IPS-20b (cell line): ENCODE data around the gene STAT4.

ENCODE experiments used
- H3K27ac ChIP-seq: one replicate; pipeline ENCODE4 v1.5.1; 2013; ENCODE audit warnings: low read length
- H3K27me3 ChIP-seq: 2 replicates; pipeline ENCODE4 v1.6.1; 2013; ENCODE audit warnings: mild to moderate bottlenecking, low read length, inconsistent platforms; ENCODE audit not compliant: insufficient read depth
- H3K36me3 ChIP-seq: 2 replicates; pipeline ENCODE4 v1.6.1; 2013; ENCODE audit warnings: low read depth, mild to moderate bottlenecking, inconsistent platforms, low read length, moderate library complexity; ENCODE audit not compliant: insufficient read depth
- H3K4me1 ChIP-seq: 2 replicates; pipeline ENCODE4 v1.6.1; 2013; ENCODE audit warnings: mild to moderate bottlenecking, control low read depth, inconsistent platforms, low read length, moderate library complexity; ENCODE audit not compliant: insufficient read depth
- H3K4me3 ChIP-seq: 2 replicates; pipeline ENCODE4 v1.5.1; 2013; ENCODE audit warnings: mild to moderate bottlenecking, low read length, inconsistent platforms
- H3K9ac ChIP-seq: 2 replicates; pipeline ENCODE4 v1.6.1; 2013; ENCODE audit warnings: low read depth, mild to moderate bottlenecking, inconsistent platforms, low read length, moderate library complexity
- H3K9me3 ChIP-seq: 2 replicates; pipeline ENCODE4 v1.6.1; 2013; ENCODE audit warnings: mild to moderate bottlenecking, low read depth, low read length, inconsistent platforms; ENCODE audit not compliant: insufficient read depth

Gene STAT4

GRCh38 chr2:191105082-191105481 is 45.7 kb downstream of the STAT4 start:
- Histone ChIP-seq H3K9ac (no peak overlapping the region), H3K4me3 (no peak overlapping the region), H3K4me1 (no peaks in the 10 kb centered on the region), H3K27ac (no peak overlapping the region), H3K36me3 (no peaks in the 10 kb centered on the region), H3K27me3 (no peaks in the 10 kb centered on the region), H3K9me3 (no peaks in the 10 kb centered on the region)

GRCh38 chr2:191103774-191104173 is 47.0 kb downstream of the STAT4 start:
- no peak overlapping the region for H3K4me3 ChIP-seq
- no peak overlapping the region for H3K9ac ChIP-seq
- no peak overlapping the region for H3K27ac ChIP-seq
- H3K36me3 ChIP-seq = no peaks in the 10 kb centered on the region
- H3K4me1 ChIP-seq = no peaks in the 10 kb centered on the region
- no peaks in the 10 kb centered on the region for H3K27me3 ChIP-seq
- no peaks in the 10 kb centered on the region for H3K9me3 ChIP-seq

GRCh38 chr2:191100216-191100615 is 50.6 kb downstream of the STAT4 start:
- H3K27ac ChIP-seq = no peak overlapping the region
- no peak overlapping the region for H3K4me3 ChIP-seq
- no peak overlapping the region for H3K9ac ChIP-seq
- no peaks in the 10 kb centered on the region for H3K4me1 ChIP-seq
- H3K9me3 ChIP-seq = no peaks in the 10 kb centered on the region
- no peaks in the 10 kb centered on the region for H3K36me3 ChIP-seq
- H3K27me3 ChIP-seq = no peaks in the 10 kb centered on the region

- H3K9ac ChIP-seq = no peak overlapping the region; the same call in 1 of the 2 replicates
- peaks cover 13% of the 10 kb centered on the region for H3K9me3 ChIP-seq
- H3K4me3 ChIP-seq = peak overlapping the region; percentile 36; the same call in 1 of the 2 replicates
- no peak overlapping the region for H3K27ac ChIP-seq
- H3K36me3 ChIP-seq = no peaks in the 10 kb centered on the region
- H3K27me3 ChIP-seq = no peaks in the 10 kb centered on the region
- H3K4me1 ChIP-seq = peaks cover 10% of the 10 kb centered on the region; the same call in 1 of the 2 replicates
Observed at GRCh38 chr2:191087311-191087710, 63.5 kb downstream of the STAT4 start.

- Histone ChIP-seq H3K27me3 (no peaks in the 10 kb centered on the region), H3K9me3 (peaks cover 13% of the 10 kb centered on the region), H3K36me3 (no peaks in the 10 kb centered on the region), H3K4me3 (no peak overlapping the region; the same call in 1 of the 2 replicates), H3K4me1 (peaks cover 10% of the 10 kb centered on the region; the same call in 1 of the 2 replicates), H3K9ac (no peak overlapping the region; the same call in 1 of the 2 replicates), H3K27ac (no peak overlapping the region)
Observed at GRCh38 chr2:191086706-191087105, 64.1 kb downstream of the STAT4 start.

GRCh38 chr2:191083540-191083939 is 67.3 kb downstream of the STAT4 start:
- no peak overlapping the region for H3K4me3 ChIP-seq
- no peaks in the 10 kb centered on the region for H3K27me3 ChIP-seq
- H3K27ac ChIP-seq = no peak overlapping the region
- H3K4me1 ChIP-seq = peaks cover 10% of the 10 kb centered on the region; the same call in 1 of the 2 replicates
- no peaks in the 10 kb centered on the region for H3K36me3 ChIP-seq
- H3K9ac ChIP-seq = no peak overlapping the region
- H3K9me3 ChIP-seq = peaks cover 13% of the 10 kb centered on the region

- H3K27me3 ChIP-seq = no peaks in the 10 kb centered on the region
- H3K4me3 ChIP-seq = no peak overlapping the region
- peaks cover 13% of the 10 kb centered on the region for H3K9me3 ChIP-seq
- H3K9ac ChIP-seq = no peak overlapping the region
- H3K4me1 ChIP-seq = peaks cover 6% of the 10 kb centered on the region; the same call in 1 of the 2 replicates
- no peaks in the 10 kb centered on the region for H3K36me3 ChIP-seq
- no peak overlapping the region for H3K27ac ChIP-seq
Observed at GRCh38 chr2:191082321-191082720, 68.5 kb downstream of the STAT4 start.

GRCh38 chr2:191081411-191082155 is 69.2 kb downstream of the STAT4 start:
- Histone ChIP-seq H3K9ac (no peak overlapping the region), H3K36me3 (no peaks in the 10 kb centered on the region), H3K4me1 (peaks cover under 1% of the 10 kb centered on the region; the same call in 1 of the 2 replicates), H3K9me3 (peaks cover 13% of the 10 kb centered on the region), H3K27me3 (no peaks in the 10 kb centered on the region), H3K4me3 (no peak overlapping the region), H3K27ac (no peak overlapping the region)

- H3K27ac ChIP-seq = no peak overlapping the region
- H3K9ac ChIP-seq = no peak overlapping the region
- no peak overlapping the region for H3K4me3 ChIP-seq
- no peaks in the 10 kb centered on the region for H3K4me1 ChIP-seq
- no peaks in the 10 kb centered on the region for H3K9me3 ChIP-seq
- H3K36me3 ChIP-seq = no peaks in the 10 kb centered on the region
- H3K27me3 ChIP-seq = no peaks in the 10 kb centered on the region
Observed at GRCh38 chr2:191078165-191078867, 72.5 kb downstream of the STAT4 start.

GRCh38 chr2:191070276-191070675 is 80.5 kb downstream of the STAT4 start:
- H3K27ac ChIP-seq = no peak overlapping the region
- H3K9me3 ChIP-seq = no peaks in the 10 kb centered on the region
- H3K36me3 ChIP-seq = no peaks in the 10 kb centered on the region
- no peaks in the 10 kb centered on the region for H3K27me3 ChIP-seq
- H3K4me1 ChIP-seq = peaks cover 6% of the 10 kb centered on the region; the same call in 1 of the 2 replicates
- H3K4me3 ChIP-seq = no peak overlapping the region
- no peak overlapping the region for H3K9ac ChIP-seq

GRCh38 chr2:191069606-191070005 is 81.2 kb downstream of the STAT4 start:
- H3K27ac ChIP-seq = no peak overlapping the region
- no peaks in the 10 kb centered on the region for H3K9me3 ChIP-seq
- H3K9ac ChIP-seq = no peak overlapping the region
- H3K4me3 ChIP-seq = no peak overlapping the region
- H3K36me3 ChIP-seq = no peaks in the 10 kb centered on the region
- no peaks in the 10 kb centered on the region for H3K27me3 ChIP-seq
- H3K4me1 ChIP-seq = peaks cover 6% of the 10 kb centered on the region; the same call in 1 of the 2 replicates

- no peaks in the 10 kb centered on the region for H3K9me3 ChIP-seq
- H3K4me1 ChIP-seq = peaks cover 6% of the 10 kb centered on the region; the same call in 1 of the 2 replicates
- H3K27me3 ChIP-seq = no peaks in the 10 kb centered on the region
- H3K36me3 ChIP-seq = no peaks in the 10 kb centered on the region
- H3K27ac ChIP-seq = no peak overlapping the region
- no peak overlapping the region for H3K9ac ChIP-seq
- H3K4me3 ChIP-seq = no peak overlapping the region
Observed at GRCh38 chr2:191066919-191067233, 83.9 kb downstream of the STAT4 start.
